RCC 7860 (cell line): ENCODE measurements around the gene MAP2K3.

ENCODE experiments used
- DNase-seq: peaks from one replicate; pipeline ENCODE4 v3.0.0-alpha.2; 2015; ENCODE audit warnings: low spot score
- FAIRE-seq: peaks from 2 replicates; lab custom pipeline; 2012; peaks lifted over from hg19 to GRCh38; lab: Jason Lieb, UNC

Gene MAP2K3

DNA sequence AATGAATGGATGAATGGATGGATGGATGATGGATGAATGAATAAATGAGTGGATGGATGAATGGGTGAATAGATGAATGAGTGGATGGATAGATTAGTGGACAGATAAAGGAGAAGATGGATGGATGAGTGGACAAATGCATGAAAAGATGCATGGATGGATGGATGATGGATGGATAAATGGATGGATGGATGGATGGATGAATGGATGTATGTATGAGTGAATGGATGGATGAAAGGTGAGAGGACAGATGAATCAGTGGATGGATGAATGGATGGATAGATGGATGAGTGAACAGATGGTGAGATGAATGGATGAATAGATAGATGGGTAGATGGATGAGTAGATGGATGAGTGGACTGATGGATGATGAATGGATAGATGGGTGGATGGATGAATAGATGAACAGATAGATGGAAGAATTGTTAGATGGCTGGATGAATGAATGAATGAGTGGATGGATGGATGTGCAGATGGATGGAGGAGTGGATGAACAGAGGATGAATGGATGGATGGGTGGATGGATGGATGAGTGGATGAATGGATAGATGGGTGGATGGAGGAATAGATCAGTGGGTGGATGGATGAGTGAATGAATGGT, 77.9 kb downstream of the MAP2K3 start:
- DNase-seq = no peak
- FAIRE-seq = no peak

DNA sequence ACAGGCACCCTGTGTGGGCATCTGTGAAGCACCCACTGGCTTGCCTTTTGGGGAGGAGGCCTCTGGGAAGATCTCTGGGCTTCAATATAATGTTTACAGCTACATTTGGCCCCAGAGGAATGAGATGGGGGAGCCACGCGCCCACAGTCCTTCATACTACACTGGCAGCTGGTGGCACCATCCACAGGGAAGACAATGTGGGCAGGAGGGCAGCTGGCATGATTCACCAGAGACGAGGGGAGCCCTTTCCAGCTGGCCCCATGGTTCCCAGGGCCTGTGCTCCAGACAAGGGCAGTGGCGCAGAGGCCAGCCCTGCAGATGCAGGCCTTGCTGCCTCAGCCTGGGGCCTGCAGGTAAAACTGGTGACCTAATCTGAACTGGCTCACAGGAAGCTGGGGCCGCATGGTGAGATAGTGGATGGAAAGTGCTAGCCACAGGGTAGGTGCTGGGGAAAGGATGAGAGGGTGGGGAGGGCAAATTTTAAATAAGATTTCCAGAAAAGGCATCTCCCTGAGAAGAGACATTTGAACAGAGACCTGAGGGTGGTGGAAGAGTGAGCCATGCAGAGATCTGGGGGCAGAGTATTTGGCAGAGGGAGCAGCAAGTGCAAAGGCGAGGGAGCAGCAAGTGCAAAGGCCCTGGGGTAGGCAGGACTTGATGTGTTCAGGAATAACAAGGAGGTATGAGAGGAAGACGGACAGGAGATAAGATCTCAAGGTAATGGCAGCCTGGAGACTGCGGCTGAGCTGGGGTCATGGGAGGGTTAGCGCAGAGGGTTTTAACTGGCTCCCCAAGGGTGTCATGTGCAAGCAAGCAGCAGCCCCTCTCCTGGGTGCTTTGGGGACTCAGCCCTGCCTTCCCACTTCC, 79.5 kb downstream of the MAP2K3 start:
- FAIRE-seq = no peak
- no peak for DNase-seq
